GM19239 (cell line): ENCODE measurements around the gene CHAD.

Source experiments
- DNase-seq: peaks from one replicate; pipeline ENCODE4 v3.0.0; 2011; ENCODE audit warnings: low spot score; ENCODE audit not compliant: insufficient read length
- FAIRE-seq: peaks from 2 replicates; lab custom pipeline; 2011; peaks lifted over from hg19 to GRCh38; lab: Jason Lieb, UNC

CHAD gene

DNA sequence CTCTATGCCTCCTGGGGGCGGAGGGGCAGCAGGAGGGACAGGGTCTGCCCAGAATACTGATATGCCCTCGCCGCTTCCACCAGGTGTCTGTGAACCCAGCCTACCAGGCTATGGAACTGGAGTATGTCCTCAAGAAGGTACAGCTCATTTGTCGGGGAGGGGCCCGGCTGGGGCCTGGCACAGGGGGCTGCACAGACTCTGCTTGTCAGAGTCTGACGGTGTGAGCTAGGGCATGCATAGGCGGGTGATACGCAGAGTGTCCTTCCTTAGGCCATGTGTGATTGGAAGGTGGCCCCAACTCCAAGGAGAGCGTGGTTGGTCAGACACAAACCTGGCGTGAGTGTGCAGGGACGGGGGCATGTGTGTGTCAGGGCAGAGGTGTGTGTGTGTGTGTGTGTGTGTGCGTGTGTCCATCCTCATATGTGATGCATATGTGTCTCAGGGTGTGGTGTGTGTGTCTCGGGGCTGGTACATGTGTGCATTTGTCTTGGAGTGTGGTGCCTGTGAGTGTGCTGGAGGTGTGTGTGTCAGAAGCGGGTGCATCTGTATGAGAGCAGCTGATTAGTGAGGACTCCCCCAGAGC lies 7.0 kb downstream of the CHAD start:
- FAIRE-seq, result no peak
- DNase-seq, result no peak

DNA sequence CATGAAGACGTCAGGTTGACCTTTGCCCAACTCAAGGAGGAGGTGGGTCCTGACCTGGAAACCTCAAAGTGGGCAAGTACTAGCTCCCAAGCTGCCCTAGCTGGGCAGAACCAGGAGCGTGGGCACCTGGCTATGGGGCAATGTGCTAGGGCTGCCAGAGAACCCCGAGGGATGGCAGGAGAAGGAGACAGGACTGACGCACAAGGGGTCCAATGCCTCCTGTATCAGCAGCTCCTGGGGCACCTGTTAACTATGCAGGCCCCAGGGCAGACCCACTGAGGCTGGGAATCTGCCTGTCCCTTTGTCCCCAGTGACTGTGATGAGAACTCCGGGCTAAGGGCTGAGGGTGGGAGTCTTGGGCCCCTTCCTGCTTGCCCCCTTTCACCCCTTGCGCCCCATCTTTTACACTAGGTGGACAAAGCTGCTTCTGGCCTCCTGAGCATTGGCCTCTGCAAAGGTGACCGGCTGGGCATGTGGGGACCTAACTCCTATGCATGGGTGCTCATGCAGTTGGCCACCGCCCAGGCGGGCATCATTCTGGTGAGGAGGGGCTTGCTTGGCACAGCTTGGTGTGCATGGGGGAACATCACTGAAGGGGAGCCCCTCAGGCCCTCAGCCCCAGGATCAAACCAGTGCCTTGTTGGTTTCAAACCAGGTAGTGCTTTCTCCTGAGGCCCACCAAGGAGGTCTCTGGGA lies 7.7 kb downstream of the CHAD start:
- no peak for FAIRE-seq

DNA sequence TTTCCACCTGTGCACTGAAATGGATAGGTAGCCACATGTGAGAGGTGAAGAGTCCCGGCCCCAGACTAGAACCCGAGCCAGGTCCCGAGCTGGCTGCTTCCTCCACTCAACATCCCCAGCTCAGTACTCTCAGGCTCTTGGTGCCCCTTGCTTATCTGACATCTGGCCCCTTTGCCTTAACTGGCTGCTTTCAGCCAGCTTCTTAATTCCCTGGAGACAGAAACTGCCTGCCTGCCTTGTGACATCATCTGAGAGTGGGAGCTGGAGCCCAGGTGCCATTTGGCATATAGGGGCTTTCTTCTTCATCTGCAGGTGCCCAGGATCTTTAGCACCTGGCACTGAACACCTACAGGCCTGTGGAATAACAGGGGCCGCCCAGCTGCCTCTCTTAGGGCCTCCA lies 8.9 kb downstream of the CHAD start:
- DNase-seq (no peak), FAIRE-seq (no peak)

More for the DNA sequence above, 7.7 kb downstream of the CHAD start:
- DNase-seq, result no peak

DNA sequence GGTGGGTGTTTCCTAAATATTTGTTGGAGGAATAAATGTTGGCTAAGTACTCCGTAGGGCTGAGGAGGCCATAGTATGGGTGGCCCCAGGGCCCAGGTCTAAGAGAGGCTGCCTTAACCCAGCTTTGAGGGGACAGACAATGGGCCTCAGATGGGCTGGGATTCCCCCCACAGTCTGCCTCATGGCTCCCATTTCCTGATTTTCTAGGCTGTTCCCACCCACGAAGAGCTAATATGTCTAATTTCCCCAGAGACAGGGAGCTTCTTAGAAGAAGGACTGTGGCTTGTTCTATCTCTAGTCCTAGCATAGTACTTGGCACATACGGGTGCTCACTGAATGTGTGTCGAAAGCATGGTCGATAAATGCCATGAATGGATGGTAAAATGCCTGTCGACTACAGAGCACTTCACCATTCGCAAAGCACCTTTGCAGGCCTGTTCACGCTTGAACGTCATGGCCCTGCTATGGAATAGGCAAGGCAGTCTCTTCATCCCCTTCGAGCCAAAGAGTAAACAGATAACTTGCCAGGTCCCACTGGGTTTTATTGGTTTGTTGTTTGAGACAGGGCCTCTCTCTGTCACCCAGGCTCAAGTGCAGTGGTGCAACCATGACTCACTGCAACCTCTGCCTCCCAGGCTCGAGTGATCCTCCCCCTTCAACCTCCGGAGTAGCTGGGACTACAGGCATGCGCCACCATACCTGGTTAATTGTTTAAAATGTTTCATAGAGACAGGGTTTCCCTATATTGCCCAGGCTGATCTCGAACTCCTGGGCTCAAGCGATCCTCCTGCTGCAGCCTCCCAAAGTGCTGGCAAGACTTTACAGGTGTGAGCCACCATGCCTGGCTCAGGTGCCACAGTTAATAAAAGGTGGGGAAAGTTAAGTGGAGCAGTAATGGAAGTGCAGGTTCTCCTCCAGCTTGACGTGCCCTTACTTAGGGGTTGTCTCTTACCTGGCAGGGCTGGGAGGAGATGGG lies 9.7 kb downstream of the CHAD start:
- FAIRE-seq (no peak), DNase-seq (no peak)

DNA sequence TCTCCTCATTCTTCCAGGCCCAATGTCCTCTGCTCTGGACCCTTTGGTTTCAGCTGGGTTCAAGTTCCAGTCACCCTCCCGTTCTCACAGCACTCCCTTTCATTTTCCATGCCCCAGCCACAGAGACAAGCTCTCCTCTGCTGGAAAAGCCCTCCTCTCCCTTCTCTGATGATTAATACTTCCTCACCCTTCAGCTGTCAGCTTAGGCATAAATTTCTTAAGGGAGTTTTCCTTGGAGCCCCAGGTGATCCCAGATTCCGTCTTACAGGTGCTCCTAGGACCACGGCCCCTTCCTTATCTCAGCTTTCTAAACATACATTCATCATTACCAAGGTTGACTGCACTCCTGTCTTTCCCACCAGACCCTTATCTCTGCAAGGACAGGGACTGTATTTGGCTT lies 10.4 kb downstream of the CHAD start:
- FAIRE-seq (no peak), DNase-seq (no peak)

DNA sequence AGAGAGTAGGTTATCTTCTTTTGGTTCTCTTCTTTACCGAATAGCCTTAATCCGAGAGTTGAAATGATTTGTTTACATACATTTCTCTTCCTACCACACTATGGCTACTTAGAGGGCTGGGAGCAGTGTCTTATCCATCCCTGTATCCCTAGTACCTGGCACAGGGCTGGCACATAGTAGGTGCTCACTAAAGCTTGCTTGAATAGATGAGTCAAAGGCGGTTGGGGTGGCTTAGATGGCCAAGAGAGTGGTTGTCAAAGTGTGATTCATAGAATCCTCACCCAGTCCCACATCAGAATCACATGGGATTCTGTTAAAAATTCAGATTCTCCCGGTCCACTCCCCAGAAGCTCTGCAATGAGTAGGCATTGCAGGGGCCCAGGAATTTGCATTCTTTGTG lies 11.1 kb downstream of the CHAD start:
- DNase-seq, result no peak
- no peak for FAIRE-seq

DNA sequence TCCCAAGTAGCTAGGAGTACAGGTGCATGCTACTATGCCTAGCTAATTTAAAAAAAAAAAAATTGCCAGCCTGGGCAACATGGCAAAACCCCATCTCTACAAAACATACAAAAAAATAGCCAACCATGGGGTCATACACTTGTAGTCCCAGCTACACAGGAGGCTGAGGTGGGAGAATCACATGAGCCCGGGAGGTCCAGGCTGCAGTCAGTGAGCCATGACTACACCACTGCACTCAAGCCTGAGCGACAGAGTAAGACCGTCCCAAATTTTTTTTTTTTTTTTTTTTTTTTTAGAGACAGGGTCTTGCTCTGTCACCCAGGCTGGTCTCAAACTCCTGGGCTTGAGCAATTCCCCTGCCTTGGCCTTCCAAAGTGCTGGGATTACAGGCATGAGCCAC lies 14.8 kb downstream of the CHAD start:
- DNase-seq, result no peak
- no peak for FAIRE-seq

DNA sequence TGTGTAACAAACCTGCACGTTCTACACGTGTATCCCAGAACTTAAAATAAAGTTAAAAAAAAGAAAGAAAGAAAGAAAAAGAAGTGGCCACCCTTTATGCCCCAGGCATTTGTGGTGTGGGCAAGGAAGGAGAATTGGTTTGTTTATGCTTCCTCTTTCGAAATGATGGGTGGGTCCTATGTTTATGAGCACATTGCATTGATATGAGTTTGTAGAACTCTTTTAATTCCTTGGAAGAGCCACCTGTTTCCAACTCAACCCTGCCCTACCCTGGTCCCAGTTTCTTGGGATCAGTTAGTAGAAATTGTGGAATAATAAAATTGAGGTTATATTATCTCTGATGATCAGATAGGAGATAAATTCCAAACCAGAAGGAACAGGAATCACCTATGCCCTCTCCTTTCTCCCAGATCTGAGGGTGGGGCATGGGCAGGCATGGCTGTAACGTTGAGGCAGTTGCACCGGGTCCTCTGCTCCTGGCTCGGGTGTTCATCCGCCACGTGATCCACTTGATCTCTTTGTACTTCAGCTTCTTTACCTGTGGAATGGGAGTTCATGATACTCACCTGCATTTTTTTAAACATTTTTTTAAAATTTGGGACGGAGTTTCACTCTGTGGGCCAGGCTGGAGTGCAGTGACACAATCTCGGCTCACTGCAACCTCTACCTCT lies 15.9 kb downstream of the CHAD start:
- no peak for FAIRE-seq
- DNase-seq, result no peak

DNA sequence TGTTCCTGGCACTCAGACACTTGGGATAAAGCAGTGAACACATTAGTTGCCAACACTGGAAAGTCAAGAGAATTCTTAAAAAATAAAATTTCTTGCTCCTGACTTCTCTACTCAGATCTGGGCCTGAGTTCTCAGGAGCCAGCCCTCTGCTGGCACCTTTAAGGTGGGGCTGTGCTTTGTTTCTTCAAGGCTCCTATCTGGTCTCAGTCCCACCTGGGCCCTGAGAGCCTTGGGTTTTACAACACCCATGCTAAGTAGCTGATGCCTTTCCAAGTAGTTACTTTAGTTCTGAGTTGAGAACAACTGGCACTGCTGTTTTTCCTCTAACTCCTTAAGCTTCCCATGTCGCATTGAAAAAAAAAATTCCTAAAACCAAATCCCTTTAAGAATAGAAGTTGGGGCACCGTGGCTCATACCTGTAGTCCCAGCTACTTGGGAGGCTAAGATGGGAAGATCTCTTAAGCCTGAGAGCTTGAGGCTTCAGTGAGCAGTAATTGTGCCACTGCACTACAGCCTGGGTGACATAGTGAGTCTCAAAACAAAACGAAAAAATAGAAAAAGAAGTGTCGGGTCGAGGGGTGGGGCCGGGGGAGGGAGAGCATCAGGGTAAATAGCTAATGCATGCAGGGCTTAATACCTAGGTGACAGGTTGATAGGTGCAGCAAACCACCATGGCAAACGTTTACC lies 16.6 kb downstream of the CHAD start:
- DNase-seq (no peak), FAIRE-seq (peak; percentile 57)

DNA sequence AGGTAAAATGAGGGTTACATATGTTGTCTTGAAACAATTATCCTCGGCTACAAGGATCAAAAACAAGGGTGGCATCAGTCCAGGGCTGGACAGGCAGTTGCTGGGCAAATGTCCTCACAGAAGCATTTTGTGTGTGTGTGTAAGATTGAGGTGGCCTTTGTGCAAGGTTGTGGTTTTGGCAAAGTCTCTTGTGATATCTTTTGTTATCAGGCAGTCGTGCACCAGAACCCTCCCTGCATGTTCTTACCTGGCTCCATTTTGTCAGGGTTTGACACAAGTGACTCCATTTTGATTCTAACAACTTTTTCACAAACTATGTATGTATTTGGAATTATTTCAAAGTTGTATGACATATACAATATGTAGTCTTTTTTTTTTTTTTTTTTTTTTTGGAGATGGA lies 20.0 kb downstream of the CHAD start:
- FAIRE-seq (no peak), DNase-seq (no peak)

DNA sequence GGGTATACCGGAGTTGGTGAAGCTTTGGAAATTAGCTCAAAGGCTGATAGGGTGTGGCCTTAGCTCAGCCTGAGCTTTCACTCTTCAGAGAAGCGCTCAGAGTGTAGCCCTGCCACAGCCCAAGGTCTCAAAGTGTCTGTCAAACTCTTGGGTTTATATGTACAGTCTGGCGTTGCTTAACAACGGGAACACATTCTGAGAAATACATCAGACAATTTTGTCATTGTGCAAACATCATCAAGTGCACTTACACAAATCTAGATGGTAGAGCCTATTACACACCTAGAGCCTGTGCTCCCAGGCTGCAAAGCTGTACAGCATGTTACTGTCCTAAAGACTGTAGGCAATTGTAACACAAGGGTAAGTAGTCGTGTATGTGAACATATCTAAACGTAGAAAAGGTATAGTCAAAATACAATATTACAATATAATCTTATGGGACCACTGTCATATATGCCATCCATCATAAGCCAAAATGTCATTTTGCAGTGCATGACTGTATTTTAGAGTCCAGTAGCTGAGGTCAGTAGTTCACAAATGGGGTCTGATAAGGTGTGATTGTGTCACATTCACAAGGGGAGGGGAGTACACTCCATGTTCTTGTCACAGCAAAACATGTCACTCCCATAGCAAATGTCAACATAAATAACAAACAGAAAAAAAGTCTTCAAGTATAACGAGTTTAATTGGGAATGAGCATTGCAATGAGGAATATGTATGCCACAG lies 20.6 kb downstream of the CHAD start:
- FAIRE-seq (no peak), DNase-seq (no peak)

DNA sequence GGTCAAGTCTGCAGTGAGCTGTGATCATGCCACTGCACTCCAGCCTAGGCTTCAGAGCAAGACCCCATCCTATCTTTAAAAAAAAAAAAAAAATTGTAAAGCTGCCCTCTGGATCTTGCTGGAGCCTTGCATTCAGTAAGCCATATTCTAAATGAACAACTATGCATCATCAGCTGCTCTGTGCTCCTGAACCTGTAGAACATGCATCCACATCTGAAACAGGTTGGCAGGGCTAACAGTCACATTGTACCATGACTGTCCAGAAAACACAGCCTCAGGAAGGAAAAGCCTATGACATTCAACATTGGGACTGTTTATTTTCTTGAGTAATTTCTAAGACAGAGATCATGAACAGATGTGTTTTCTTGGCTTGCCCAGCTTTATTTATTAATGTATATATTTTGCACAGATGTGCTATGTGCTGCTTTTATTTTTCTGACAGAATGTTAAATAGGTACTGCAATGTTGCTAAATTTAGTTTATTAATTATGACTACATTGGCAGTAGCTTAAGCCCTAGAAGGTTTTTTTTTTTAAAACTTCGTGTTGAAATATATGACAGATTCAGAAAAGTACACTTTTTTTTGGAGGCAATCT lies 22.9 kb downstream of the CHAD start:
- FAIRE-seq (no peak), DNase-seq (no peak)

DNA sequence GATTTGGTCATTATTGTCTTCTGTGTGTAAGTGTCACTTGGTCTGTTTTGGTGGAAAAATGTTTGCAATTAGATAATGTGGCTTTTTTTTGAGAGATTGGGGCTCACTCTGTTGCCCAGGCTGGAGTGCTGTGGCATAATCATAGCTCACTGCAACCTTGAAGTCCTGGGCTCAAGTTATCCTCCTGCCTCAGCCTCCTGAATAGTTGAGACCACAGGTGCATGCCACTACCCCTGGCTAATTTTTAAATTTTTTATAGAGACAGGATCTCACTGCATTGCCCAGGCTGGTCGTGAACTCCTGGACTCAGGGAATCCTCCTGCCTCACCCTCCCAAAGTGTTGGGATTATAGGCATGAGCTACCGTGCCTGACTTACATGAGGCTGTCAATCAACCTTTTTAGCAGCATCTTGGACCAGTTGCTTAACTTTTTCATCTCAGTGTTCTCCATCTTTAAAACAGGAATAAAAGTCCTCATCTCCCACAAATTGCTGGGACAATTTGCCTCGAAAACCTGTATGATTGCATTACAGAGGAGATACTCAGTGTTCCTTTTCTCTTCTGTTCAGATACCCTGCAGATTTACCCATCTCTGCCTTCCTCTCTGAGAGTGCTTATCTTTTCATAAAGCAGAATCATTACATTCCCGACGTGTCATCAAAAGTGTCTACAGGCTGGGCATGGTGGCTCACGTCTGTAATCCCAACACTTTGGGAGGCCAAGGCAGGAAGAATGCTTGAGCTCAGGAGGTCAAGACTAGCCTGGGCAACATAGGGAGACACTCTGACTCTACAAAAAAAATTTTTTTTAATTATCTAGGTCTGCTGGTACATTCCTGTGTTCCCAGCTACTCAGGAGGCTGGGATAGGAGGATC lies 23.6 kb downstream of the CHAD start:
- FAIRE-seq (no peak), DNase-seq (no peak)

DNA sequence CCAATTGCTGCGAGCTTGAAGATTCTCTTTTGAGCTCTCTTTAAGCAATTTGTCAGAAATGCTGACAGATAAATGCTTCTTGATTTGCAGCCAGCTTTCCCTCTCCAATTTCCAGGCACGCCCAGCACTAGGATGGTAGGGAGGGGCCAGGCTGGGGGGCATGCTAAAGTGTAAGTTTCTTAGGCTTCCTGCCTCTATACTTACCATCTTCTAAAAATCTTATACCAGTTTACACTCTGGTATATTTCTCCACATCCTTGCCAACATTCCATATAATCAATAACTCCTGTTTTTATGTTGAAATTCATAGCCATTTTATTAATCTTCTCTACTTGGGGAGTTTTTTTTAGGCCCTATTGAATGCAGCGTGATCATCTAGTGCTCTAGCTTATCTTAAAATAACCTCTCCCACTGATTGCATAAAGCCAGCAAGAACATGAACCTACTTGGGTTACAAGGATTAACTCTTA lies 25.1 kb downstream of the CHAD start:
- no peak for FAIRE-seq
- no peak for DNase-seq

DNA sequence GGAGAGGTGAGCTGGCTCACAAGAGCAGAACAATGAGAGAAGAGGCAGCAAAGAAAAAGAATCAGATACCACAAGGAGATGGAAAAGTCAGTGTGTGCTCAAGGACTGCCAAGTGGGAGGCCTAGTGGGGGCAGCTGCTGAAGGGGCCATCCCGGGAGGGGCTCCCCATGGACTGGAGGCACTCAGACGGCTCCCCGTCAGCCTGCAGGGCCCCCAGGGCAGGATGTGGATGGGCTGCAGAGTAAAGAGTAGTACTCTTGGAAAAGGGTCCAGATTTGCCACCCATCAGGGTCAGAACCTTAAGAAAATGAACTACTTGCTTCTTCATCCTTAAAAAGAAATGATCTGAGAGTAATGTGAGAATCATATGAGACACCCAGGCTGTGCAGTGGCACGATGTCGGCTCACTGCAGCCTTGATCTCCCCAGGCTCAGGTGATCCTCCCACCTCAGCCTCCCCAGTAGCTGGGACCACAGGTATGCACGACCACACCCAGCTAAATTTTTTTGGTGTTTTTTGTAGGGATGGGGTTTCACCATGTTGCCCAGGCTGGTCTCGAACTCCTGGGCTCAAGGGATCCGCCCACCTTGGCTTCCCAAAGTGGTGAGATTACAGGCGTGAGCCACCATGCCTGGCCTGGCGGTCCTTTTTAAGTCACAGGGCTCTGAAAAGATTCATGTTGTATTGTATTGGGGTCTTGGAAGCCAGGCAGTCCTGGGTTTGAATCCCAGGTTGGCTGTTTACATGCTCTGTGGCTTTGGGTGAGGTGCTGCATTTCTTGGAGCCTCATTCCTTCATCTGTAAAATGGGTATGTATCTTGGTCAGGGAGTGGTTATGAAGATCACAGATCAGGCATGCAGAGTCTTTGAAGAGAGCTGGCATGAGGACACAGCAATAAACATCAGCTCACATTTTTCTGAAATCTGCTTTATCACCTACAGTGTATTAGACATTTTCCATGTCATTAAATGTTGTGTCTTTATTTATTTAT lies 27.5 kb downstream of the CHAD start:
- FAIRE-seq, result no peak
- no peak for DNase-seq

DNA sequence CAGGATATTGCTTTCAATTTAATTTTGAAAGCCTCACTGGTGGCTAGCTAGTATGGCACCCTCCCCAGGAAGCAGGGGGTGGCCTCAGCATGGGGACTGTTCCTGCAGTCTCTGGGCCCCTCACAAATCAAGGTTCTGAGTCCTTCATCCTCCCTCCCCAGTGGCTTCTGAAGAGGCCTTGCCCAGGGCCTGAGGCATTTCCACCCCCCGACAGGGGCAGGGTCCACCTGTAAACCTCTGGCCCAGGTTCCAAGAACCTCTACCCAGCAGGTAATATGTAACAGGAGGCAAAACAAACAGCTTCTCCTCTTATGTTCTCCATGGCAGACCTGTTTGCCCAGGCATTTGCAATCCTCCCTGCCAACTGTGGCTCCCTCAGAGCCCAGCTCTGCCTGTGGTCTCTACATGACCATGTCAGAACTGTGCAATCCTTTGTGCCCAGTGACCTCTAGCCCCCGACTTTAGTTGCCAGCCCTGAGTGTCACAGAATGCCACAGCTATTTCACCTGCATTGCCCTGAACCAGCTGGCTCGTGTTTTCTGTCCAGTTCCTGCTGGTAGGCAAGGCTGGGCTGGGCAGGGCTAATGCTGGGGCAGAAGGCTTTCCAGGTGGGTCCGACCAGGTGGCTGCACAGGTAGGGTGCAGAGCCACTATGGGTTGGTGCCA lies 28.4 kb downstream of the CHAD start:
- no peak for FAIRE-seq
- DNase-seq, result no peak
